Neutrophil (primary cell): Measurements from ENCODE around the gene RANBP10.

Experiments
- H3K27ac ChIP-seq: fragments of 200-600 bp; sonication (generic); 2 replicates; pipeline ENCODE4 v1.5.1; 2016; ENCODE audit warnings: mild to moderate bottlenecking, moderate library complexity
- H3K27me3 ChIP-seq: fragments of 200-600 bp; sonication (generic); 2 replicates; pipeline ENCODE4 v1.6.0; 2016; ENCODE audit warnings: mild to moderate bottlenecking
- H3K36me3 ChIP-seq: fragments of 200-600 bp; sonication (generic); 2 replicates; pipeline ENCODE4 v1.5.1; 2017
- H3K4me1 ChIP-seq, 2 experiments: fragments of 200-600 bp in 1 of 2; sonication (generic) in 1 of 2; 1 replicate in 1 of 2; 2 replicates in 1 of 2; pipeline versions ENCODE4 v1.5.1 to v1.6.1; 2013 to 2016; ENCODE audit warnings: low read depth in 1 of 2, low read length in 1 of 2, mild to moderate bottlenecking in 1 of 2, moderate library complexity in 1 of 2; ENCODE audit not compliant: control insufficient read depth in 1 of 2, insufficient read depth in 1 of 2
- H3K4me3 ChIP-seq, 2 experiments: fragments of 200-600 bp in 1 of 2; sonication (generic) in 1 of 2; 1 replicate in 1 of 2; 2 replicates in 1 of 2; pipeline ENCODE4 v1.5.1; 2013 to 2016; ENCODE audit warnings: low read depth in 1 of 2, low read length in 1 of 2, mild to moderate bottlenecking in 1 of 2, moderate library complexity in 1 of 2
- H3K9me3 ChIP-seq: fragments of 200-600 bp; sonication (generic); 2 replicates; pipeline ENCODE4 v1.5.1; 2016
- TF ChIP-seq, protein P1 (sequence below): fragments of 200-600 bp; sonication (generic); IDR thresholded peaks from 2 replicates; pipeline ENCODE4 v1.5.1; 2016; ENCODE audit warnings: antibody characterized with exemption

Gene RANBP10

DNA sequence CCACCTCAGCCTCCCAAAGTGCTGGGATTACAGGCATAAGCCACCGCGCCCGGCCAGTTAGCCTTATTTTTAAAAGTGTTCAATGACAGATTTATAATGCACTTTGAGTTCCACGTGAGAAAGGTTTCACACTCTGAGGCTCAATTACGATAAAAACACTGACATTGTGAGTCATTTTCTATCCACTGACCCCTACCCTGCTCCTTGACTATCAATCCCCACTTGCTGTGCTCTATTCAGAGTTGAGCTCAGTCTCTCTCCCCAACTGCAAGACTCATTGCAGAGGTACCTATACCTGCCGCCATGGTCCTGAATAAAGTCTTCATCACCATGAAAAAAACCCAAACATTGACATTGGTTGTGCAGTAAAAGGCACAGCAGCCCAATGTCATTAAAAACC lies 95.8 kb downstream of the RANBP10 start:
- TF ChIP-seq, protein P1, sequence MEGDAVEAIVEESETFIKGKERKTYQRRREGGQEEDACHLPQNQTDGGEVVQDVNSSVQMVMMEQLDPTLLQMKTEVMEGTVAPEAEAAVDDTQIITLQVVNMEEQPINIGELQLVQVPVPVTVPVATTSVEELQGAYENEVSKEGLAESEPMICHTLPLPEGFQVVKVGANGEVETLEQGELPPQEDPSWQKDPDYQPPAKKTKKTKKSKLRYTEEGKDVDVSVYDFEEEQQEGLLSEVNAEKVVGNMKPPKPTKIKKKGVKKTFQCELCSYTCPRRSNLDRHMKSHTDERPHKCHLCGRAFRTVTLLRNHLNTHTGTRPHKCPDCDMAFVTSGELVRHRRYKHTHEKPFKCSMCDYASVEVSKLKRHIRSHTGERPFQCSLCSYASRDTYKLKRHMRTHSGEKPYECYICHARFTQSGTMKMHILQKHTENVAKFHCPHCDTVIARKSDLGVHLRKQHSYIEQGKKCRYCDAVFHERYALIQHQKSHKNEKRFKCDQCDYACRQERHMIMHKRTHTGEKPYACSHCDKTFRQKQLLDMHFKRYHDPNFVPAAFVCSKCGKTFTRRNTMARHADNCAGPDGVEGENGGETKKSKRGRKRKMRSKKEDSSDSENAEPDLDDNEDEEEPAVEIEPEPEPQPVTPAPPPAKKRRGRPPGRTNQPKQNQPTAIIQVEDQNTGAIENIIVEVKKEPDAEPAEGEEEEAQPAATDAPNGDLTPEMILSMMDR, result no peak
- H3K27me3 ChIP-seq, result no peaks in the 10 kb centered on the region
- H3K27ac ChIP-seq, result peak overlapping the region; percentile 54
- H3K36me3 ChIP-seq, result no peaks in the 10 kb centered on the region
- no peak overlapping the region for H3K4me3 ChIP-seq
- H3K9me3 ChIP-seq, result no peaks in the 10 kb centered on the region
- peaks cover 38 to 47% of the 10 kb centered on the region in 2 experiments for H3K4me1 ChIP-seq

DNA sequence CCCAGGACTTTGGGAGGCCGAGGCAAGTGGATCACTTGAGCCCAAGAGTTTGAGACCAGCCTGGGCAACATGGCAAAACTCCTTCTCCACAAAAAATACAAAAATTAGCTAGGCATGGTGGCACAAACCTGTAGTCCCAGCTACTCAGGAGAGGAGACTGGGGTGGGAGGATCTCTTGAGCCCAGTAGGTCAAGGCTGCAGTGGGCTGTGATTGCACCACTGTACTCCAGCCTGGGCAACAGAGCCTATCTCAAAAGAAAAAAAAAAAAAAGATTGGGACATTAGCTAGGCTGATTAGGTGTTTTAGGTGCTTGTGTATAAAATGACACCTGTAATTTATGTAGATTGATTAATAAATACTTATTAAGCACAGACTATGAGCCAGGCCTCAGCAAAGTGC lies 97.3 kb downstream of the RANBP10 start:
- Histone ChIP-seq H3K36me3 (no peaks in the 10 kb centered on the region), H3K4me3 (no peak overlapping the region), H3K27me3 (no peaks in the 10 kb centered on the region), H3K4me1 (peaks cover 23 to 35% of the 10 kb centered on the region in 2 experiments), H3K9me3 (no peaks in the 10 kb centered on the region), H3K27ac (no peak overlapping the region)
- TF ChIP-seq, protein P1, result no peak

DNA sequence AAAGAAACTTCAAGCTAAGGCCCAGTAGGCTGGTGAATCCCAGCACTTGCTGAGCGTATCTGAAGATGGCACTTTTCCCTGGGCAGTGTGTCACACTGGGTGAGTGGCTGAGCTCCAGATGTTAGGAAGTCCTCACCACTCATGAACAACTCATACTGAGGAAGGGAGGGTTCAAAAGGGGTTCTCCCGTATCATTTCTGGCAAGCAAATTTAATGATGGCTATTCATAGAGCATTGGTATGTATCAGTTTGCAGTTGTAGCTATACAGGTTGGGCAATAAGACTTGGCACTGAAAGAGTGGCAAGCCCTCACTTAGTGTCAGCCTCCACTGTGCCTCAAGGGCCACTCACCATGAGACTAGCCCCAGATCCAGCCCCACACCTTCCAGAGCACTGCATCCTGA lies 98.0 kb downstream of the RANBP10 start:
- H3K27ac ChIP-seq, result no peak overlapping the region
- no peaks in the 10 kb centered on the region for H3K27me3 ChIP-seq
- H3K36me3 ChIP-seq, result no peaks in the 10 kb centered on the region
- H3K4me1 ChIP-seq, result peaks cover 16 to 31% of the 10 kb centered on the region in 2 experiments
- TF ChIP-seq, protein P1, result no peak
- H3K9me3 ChIP-seq, result no peaks in the 10 kb centered on the region
- no peak overlapping the region for H3K4me3 ChIP-seq

DNA sequence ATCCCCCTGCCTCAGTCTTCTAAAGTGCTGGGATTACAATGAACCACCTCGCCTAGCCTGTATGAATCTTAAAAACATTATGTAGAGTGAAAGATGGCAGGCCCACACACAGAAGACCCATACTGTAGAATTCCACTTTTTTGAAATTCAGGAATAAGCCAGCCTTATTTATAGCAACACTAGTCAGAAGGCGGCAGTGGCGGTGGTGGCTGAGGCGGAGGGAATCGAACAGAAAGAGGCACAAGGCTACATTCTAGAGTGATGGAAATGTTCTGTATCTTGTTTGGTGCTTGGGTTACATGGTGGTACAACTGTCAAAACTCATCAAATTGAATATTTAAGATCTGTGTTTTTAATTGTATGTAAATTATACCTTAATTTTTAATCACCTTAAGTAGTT lies 98.6 kb downstream of the RANBP10 start:
- TF ChIP-seq, protein P1, result no peak
- Histone ChIP-seq H3K4me3 (no peak overlapping the region), H3K27ac (no peak overlapping the region), H3K27me3 (no peaks in the 10 kb centered on the region), H3K9me3 (no peaks in the 10 kb centered on the region), H3K4me1 (peaks cover 10 to 26% of the 10 kb centered on the region in 2 experiments), H3K36me3 (no peaks in the 10 kb centered on the region)

DNA sequence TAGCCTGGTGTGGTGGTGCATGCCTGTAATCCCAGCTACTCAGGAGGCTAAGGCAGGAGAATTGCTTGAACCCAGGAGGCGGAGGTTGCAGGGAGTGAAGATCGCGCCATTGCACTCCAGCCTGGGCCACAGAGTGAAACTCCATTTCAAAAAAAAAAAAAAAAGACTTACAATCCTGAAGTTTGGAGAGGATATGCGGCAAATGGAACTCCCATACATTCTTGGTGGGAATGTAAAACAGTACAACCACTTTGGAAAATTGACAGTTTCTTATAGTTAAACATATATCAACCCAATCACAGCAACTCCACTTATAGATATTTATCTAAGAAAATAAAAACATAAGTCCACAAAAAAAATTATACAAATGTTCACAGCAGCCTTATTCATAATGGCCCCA lies 99.2 kb downstream of the RANBP10 start:
- H3K36me3 ChIP-seq, result no peaks in the 10 kb centered on the region
- no peak overlapping the region for H3K27ac ChIP-seq
- H3K4me3 ChIP-seq, result no peak overlapping the region
- H3K27me3 ChIP-seq, result no peaks in the 10 kb centered on the region
- H3K4me1 ChIP-seq, result peaks cover 10 to 25% of the 10 kb centered on the region in 2 experiments
- no peaks in the 10 kb centered on the region for H3K9me3 ChIP-seq
- TF ChIP-seq, protein P1, result no peak

DNA sequence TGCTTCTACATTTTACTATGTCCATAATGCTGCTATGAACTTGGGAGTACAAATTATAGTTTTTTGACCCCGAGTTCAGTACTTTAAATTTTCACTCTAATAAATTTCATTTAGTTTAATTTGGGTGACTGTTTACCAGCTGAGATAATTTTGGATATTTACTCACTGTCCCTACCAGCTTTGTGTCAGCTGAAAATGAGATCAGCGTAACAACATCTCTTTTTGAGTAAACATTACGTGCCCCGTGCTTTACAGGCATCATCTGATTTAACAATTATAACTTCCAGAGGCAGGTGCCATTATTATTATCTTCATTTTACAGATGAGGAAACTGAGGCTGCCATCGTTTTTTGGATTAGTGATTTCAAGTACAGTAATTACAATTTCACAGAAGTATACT lies 102.2 kb downstream of the RANBP10 start:
- no peaks in the 10 kb centered on the region for H3K9me3 ChIP-seq
- no peaks in the 10 kb centered on the region for H3K36me3 ChIP-seq
- H3K27me3 ChIP-seq, result no peaks in the 10 kb centered on the region
- peaks cover 5 to 8% of the 10 kb centered on the region in 2 experiments for H3K4me1 ChIP-seq
- TF ChIP-seq, protein P1, result no peak
- H3K4me3 ChIP-seq, result no peak overlapping the region
- H3K27ac ChIP-seq, result no peak overlapping the region
